Gastrocnemius medialis (tissue), 4 donors: Measurements from ENCODE around the gene ATP5F1A.

Source experiments
- CTCF ChIP-seq, 5 experiments: fragments of 450-650 bp in 3 of 5; fragments of 200-600 bp in 2 of 5; sonication (generic) in 2 of 5; IDR thresholded peaks in 4 of 5; conservative IDR thresholded peaks in 1 of 5; 1 replicate in 4 of 5; 2 replicates in 1 of 5; pipeline ENCODE4 v1.5.1; 2016 to 2019; ENCODE audit warnings: antibody characterized with exemption in 5 of 5, mild to moderate bottlenecking in 3 of 5, moderate library complexity in 3 of 5
- POLR2A ChIP-seq, 2 donors: fragments of 450-650 bp; IDR thresholded peaks; one replicate each; pipeline ENCODE4 v1.6.1; 2017; ENCODE audit warnings: antibody characterized with exemption in 2 of 2, mild to moderate bottlenecking in 2 of 2, moderate library complexity in 2 of 2

DNA sequence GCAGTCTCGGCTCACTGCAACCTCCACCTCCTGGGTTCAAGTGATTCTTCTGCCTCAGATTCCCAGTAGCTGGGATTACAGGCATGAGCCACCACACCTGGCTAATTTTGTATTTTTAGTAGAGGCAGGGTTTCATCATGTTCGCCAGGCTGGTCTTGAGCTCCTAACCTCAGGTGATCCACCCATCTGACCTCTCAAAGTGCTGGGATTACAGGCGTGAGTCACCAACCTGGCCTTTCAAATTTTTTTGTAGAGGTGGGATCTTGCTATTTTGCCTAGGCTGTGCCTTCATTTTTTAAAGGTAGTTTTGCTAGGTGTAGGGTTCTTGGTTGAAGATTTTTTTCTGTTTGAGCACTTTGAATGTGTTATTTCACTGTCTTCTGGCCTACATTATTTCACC, 12.3 kb upstream of the ATP5F1A start:
- TF ChIP-seq CTCF (IDR thresholded peaks at IDR 0.05 in 4 of 5, conservative IDR thresholded peaks at IDR 0.05 in 1 of 5) (no peak), POLR2A (IDR thresholded peaks at IDR 0.05) (no peak)
